Effector memory CD4-positive, alpha-beta T cell (primary cell): Measurements from ENCODE around the gene SCLY.
"Not testable (repeated sequence)": the region's sequence is repeated elsewhere in the genome, so short reads cannot be mapped to it uniquely, and the experiment has no call there.

Source experiments
- DNase-seq, 3 donors: peaks; one replicate each; pipeline ENCODE4 v3.0.0-alpha.2; 2020
- H3K27ac ChIP-seq: 2 replicates; pipeline ENCODE4 v1.7.0; 2013; ENCODE audit warnings: mild to moderate bottlenecking, low read length, moderate library complexity; ENCODE audit not compliant: insufficient read depth, poor library complexity, severe bottlenecking
- H3K27me3 ChIP-seq: replicated peaks from 2 replicates; pipeline ENCODE4 v1.7.0; 2013; ENCODE audit warnings: mild to moderate bottlenecking, low read length; ENCODE audit not compliant: insufficient read depth, control insufficient read depth, poor library complexity, severe bottlenecking
- H3K36me3 ChIP-seq: 2 replicates; pipeline ENCODE4 v1.7.0; 2013; ENCODE audit warnings: mild to moderate bottlenecking, low read length, moderate library complexity; ENCODE audit not compliant: control insufficient read depth, insufficient read depth
- H3K4me1 ChIP-seq: 2 replicates; pipeline ENCODE4 v1.7.0; 2013; ENCODE audit warnings: low read length, mild to moderate bottlenecking; ENCODE audit not compliant: control insufficient read depth, insufficient read depth, poor library complexity, severe bottlenecking
- H3K4me3 ChIP-seq: 2 replicates; pipeline ENCODE4 v1.7.0; 2013; ENCODE audit warnings: low read length, low read depth, mild to moderate bottlenecking; ENCODE audit not compliant: insufficient read depth, poor library complexity, severe bottlenecking
- H3K9me3 ChIP-seq: 2 replicates; pipeline ENCODE4 v1.7.0; 2013; ENCODE audit warnings: mild to moderate bottlenecking, low read length, moderate library complexity; ENCODE audit not compliant: control insufficient read depth

SCLY gene

GRCh38 chr2:238106698-238107524 lies 46.1 kb downstream of the SCLY start:
- no peaks in the 10 kb centered on the region for H3K4me1 ChIP-seq
- H3K36me3 ChIP-seq: no peaks in the 10 kb centered on the region
- no peak overlapping the region for H3K4me3 ChIP-seq
- no peak overlapping the region for H3K27ac ChIP-seq
- DNase-seq: no peak
- H3K27me3 ChIP-seq: no peaks in the 10 kb centered on the region
- no peaks in the 10 kb centered on the region for H3K9me3 ChIP-seq

GRCh38 chr2:238107525-238108422 lies 47.0 kb downstream of the SCLY start:
- DNase-seq: no peak
- Histone ChIP-seq H3K4me1 (no peaks in the 10 kb centered on the region), H3K9me3 (no peaks in the 10 kb centered on the region), H3K4me3 (no peak overlapping the region), H3K36me3 (no peaks in the 10 kb centered on the region), H3K27ac (no peak overlapping the region), H3K27me3 (no peaks in the 10 kb centered on the region)

- H3K36me3 ChIP-seq: no peaks in the 10 kb centered on the region
- no peaks in the 10 kb centered on the region for H3K9me3 ChIP-seq
- no peaks in the 10 kb centered on the region for H3K27me3 ChIP-seq
- no peak overlapping the region for H3K4me3 ChIP-seq
- H3K27ac ChIP-seq: no peak overlapping the region
- DNase-seq: no peak
- H3K4me1 ChIP-seq: no peaks in the 10 kb centered on the region
Measured at GRCh38 chr2:238108423-238109183, 47.8 kb downstream of the SCLY start.

- no peaks in the 10 kb centered on the region for H3K36me3 ChIP-seq
- no peak overlapping the region for H3K4me3 ChIP-seq
- no peaks in the 10 kb centered on the region for H3K9me3 ChIP-seq
- DNase-seq: no peak
- H3K27me3 ChIP-seq: no peaks in the 10 kb centered on the region
- H3K27ac ChIP-seq: no peak overlapping the region
- H3K4me1 ChIP-seq: no peaks in the 10 kb centered on the region
Measured at GRCh38 chr2:238113611-238114010, 52.8 kb downstream of the SCLY start.

- no peaks in the 10 kb centered on the region for H3K27me3 ChIP-seq
- H3K36me3 ChIP-seq: no peaks in the 10 kb centered on the region
- H3K9me3 ChIP-seq: no peaks in the 10 kb centered on the region
- H3K4me3 ChIP-seq: no peak overlapping the region
- no peak overlapping the region for H3K27ac ChIP-seq
- no peak for DNase-seq
- H3K4me1 ChIP-seq: no peaks in the 10 kb centered on the region
Measured at GRCh38 chr2:238114331-238114841, 53.6 kb downstream of the SCLY start.

GRCh38 chr2:238114851-238115660 lies 54.3 kb downstream of the SCLY start:
- Histone ChIP-seq H3K9me3 (no peaks in the 10 kb centered on the region), H3K27me3 (no peaks in the 10 kb centered on the region), H3K36me3 (no peaks in the 10 kb centered on the region), H3K27ac (no peak overlapping the region), H3K4me1 (no peaks in the 10 kb centered on the region), H3K4me3 (no peak overlapping the region)
- no peak for DNase-seq

- H3K27ac ChIP-seq, H3K4me1 ChIP-seq, DNase-seq, H3K27me3 ChIP-seq, H3K36me3 ChIP-seq, H3K4me3 ChIP-seq, H3K9me3 ChIP-seq: not testable (repeated sequence)
Measured at GRCh38 chr2:238115709-238116108, 54.9 kb downstream of the SCLY start.

- Histone ChIP-seq H3K36me3 (no peaks in the 10 kb centered on the region), H3K27ac (no peak overlapping the region), H3K27me3 (no peaks in the 10 kb centered on the region), H3K4me3 (no peak overlapping the region), H3K9me3 (no peaks in the 10 kb centered on the region), H3K4me1 (no peaks in the 10 kb centered on the region)
- DNase-seq: no peak
Measured at GRCh38 chr2:238116298-238117198, 55.7 kb downstream of the SCLY start.
